ENCODE data around the gene SHISAL2B. TPM values are rescaled to one million over a fixed set of nuclear protein-coding genes. Genes with fewer than 3 reads are reported as not detected.
"Not testable (repeated sequence)": the region's sequence is repeated elsewhere in the genome, so short reads cannot be mapped to it uniquely, and the experiment has no call there.

SHISAL2B gene
- total and polyA plus RNA-seq, 11 donors = not detected

- ATAC-seq (no peak), DNase-seq (no peak)
- H3K27me3 ChIP-seq = peaks cover 2 to 61% (median 20%) of the 10 kb centered on the region in 9 donors
- no peak overlapping the region for H3K4me3 ChIP-seq
- TF ChIP-seq POLR2A (IDR thresholded peaks at IDR 0.05) (no peak), CTCF (IDR thresholded peaks at IDR 0.05) (no peak)
- H3K36me3 ChIP-seq = no peaks in the 10 kb centered on the region
- H3K4me1 ChIP-seq = peaks cover 0 to 13% (median 1%) of the 10 kb centered on the region in 12 donors
- H3K9me3 ChIP-seq = peaks cover 0 to 8% (median 2%) of the 10 kb centered on the region in 12 donors
- intact Hi-C loops (cut with DNase I) = no loop called here
- H3K27ac ChIP-seq = no peak overlapping the region
- 19 to 30% (median 26%) methylated on average over 3 of the region's 3 CpGs for WGBS, 4 donors
These were observed 988 bp downstream of the SHISAL2B start for GRCh38 chr5:64691291-64691690.

- 71 to 81% (median 75%) methylated on average over 2 of the region's 2 CpGs for WGBS, 4 donors
- intact Hi-C loops (cut with DNase I) = no loop called here
These were observed 3.3 kb downstream of the SHISAL2B start for GRCh38 chr5:64693636-64694035.

GRCh38 chr5:64696414-64696813, 6.1 kb downstream of the SHISAL2B start:
- peaks cover 0 to 25% (median 6%) of the 10 kb centered on the region in 9 donors for H3K27me3 ChIP-seq

More at GRCh38 chr5:64693636-64694035, 3.3 kb downstream of the SHISAL2B start:
- TF ChIP-seq CTCF (IDR thresholded peaks at IDR 0.05) = no peak
- no peak for TF ChIP-seq POLR2A (IDR thresholded peaks at IDR 0.05)
- H3K4me1 ChIP-seq = peaks cover 0 to 13% (median 1%) of the 10 kb centered on the region in 12 donors
- DNase-seq (no peak), ATAC-seq (no peak)
- H3K27me3 ChIP-seq = peaks cover 2 to 50% (median 20%) of the 10 kb centered on the region in 9 donors
- H3K36me3 ChIP-seq = no peaks in the 10 kb centered on the region
- H3K27ac ChIP-seq = no peak overlapping the region
- no peak overlapping the region for H3K4me3 ChIP-seq
- H3K9me3 ChIP-seq = peaks cover 0 to 17% (median 10%) of the 10 kb centered on the region in 12 donors

GRCh38 chr5:64700765-64701164, 10.5 kb downstream of the SHISAL2B start:
- H3K27ac ChIP-seq = no peak overlapping the region
- H3K4me1 ChIP-seq = no peaks in the 10 kb centered on the region
- DNase-seq (no peak), ATAC-seq (no peak)
- TF ChIP-seq CTCF (IDR thresholded peaks at IDR 0.05) (no peak), POLR2A (IDR thresholded peaks at IDR 0.05) (no peak)
- intact Hi-C loops (cut with DNase I) = no loop called here
- H3K4me3 ChIP-seq = no peak overlapping the region
- peaks cover 0 to 14% (median 0%) of the 10 kb centered on the region in 9 donors for H3K27me3 ChIP-seq
- no peaks in the 10 kb centered on the region for H3K36me3 ChIP-seq
- WGBS, 4 donors = 84 to 91% (median 88%) methylated on average over 4 of the region's 4 CpGs
- H3K9me3 ChIP-seq = peaks cover 0 to 15% (median 10%) of the 10 kb centered on the region in 12 donors

More at GRCh38 chr5:64696414-64696813, 6.1 kb downstream of the SHISAL2B start:
- intact Hi-C loops (cut with DNase I); DNase-seq; H3K36me3 ChIP-seq; H3K4me3 ChIP-seq; H3K4me1 ChIP-seq; H3K27ac ChIP-seq; ATAC-seq: not testable (repeated sequence)
- H3K9me3 ChIP-seq = peaks cover 0 to 17% (median 10%) of the 10 kb centered on the region in 12 donors
- 89 to 90% (median 89%) methylated on average over 7 of the region's 7 CpGs for WGBS, 4 donors

- ATAC-seq; H3K27ac ChIP-seq; H3K4me1 ChIP-seq; H3K36me3 ChIP-seq; H3K4me3 ChIP-seq; H3K9me3 ChIP-seq; intact Hi-C loops (cut with DNase I); DNase-seq: not testable (repeated sequence)
- H3K27me3 ChIP-seq = peaks cover 0 to 17% (median 0%) of the 10 kb centered on the region in 9 donors
- 29 to 33% (median 31%) methylated on average over 2 of the region's 2 CpGs for WGBS, 4 donors
These were observed 15.8 kb downstream of the SHISAL2B start for GRCh38 chr5:64706074-64706473.
